ENCODE measurements around the gene NTRK3. TPM values are rescaled to one million over a fixed set of nuclear protein-coding genes. Genes with fewer than 3 reads are reported as not detected.

Gene NTRK3
- total and polyA plus RNA-seq, 3 donors from 2014 or later = 10.7 to 40.6 (median 24.6) TPM

DNA sequence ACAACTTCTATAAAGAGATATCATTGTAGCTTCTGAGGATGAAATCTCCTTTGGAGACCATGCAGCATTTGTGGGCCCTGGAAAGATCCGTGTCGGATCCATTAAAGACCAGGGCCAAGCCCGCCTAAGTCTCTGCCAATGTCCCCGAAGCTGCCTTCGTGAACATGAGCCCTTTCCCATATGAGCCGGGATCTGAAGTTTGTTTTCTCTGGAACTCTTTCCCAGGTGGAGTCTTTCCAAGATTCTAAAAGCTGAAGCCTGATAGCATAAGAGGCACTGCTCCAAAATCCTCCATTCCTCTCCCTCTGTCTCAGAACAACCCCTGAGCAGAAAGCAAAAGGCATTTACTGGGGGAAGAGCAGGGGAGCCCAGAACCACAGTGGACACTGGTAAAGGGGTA is 274.6 kb downstream of the NTRK3 start:
- TF ChIP-seq, protein P1, sequence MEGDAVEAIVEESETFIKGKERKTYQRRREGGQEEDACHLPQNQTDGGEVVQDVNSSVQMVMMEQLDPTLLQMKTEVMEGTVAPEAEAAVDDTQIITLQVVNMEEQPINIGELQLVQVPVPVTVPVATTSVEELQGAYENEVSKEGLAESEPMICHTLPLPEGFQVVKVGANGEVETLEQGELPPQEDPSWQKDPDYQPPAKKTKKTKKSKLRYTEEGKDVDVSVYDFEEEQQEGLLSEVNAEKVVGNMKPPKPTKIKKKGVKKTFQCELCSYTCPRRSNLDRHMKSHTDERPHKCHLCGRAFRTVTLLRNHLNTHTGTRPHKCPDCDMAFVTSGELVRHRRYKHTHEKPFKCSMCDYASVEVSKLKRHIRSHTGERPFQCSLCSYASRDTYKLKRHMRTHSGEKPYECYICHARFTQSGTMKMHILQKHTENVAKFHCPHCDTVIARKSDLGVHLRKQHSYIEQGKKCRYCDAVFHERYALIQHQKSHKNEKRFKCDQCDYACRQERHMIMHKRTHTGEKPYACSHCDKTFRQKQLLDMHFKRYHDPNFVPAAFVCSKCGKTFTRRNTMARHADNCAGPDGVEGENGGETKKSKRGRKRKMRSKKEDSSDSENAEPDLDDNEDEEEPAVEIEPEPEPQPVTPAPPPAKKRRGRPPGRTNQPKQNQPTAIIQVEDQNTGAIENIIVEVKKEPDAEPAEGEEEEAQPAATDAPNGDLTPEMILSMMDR (IDR thresholded peaks at IDR 0.05) = no peak
- no peak for TF ChIP-seq POLR2A (IDR thresholded peaks at IDR 0.05)
- peaks cover 5% of the 10 kb centered on the region for H3K4me1 ChIP-seq
- WGBS, 2 donors = 59 to 67% methylated on average over 6 of the region's 6 CpGs

GRCh38 chr15:87977907-87978306 is 278.6 kb downstream of the NTRK3 start:
- Histone ChIP-seq H3K4me3 (no peak overlapping the region), H3K9me3 (no peaks in the 10 kb centered on the region), H3K4me1 (peaks cover 5% of the 10 kb centered on the region), H3K27me3 (no peaks in the 10 kb centered on the region), H3K36me3 (ENCODE audit: low read depth, missing control alignments) (no peaks in the 10 kb centered on the region), H3K27ac (no peak overlapping the region)
- intact Hi-C loops (cut with DNase I; ENCODE audit: low total_unique reads) = no loop called here
- no peak for TF ChIP-seq POLR2A (IDR thresholded peaks at IDR 0.05)
- TF ChIP-seq, protein P1 (IDR thresholded peaks at IDR 0.05) = no peak
- 83 to 97% methylated on average over 2 to 3 of the region's 3 CpGs for WGBS, 2 donors
- no peak for DNase-seq

More for the DNA sequence above, 274.6 kb downstream of the NTRK3 start:
- Histone ChIP-seq H3K4me3 (no peak overlapping the region), H3K9me3 (no peaks in the 10 kb centered on the region), H3K27me3 (no peaks in the 10 kb centered on the region), H3K27ac (no peak overlapping the region), H3K36me3 (ENCODE audit: low read depth, missing control alignments) (no peaks in the 10 kb centered on the region)
- intact Hi-C loops (cut with DNase I; ENCODE audit: low total_unique reads) = no loop called here
- DNase-seq = peak; percentile 15

DNA sequence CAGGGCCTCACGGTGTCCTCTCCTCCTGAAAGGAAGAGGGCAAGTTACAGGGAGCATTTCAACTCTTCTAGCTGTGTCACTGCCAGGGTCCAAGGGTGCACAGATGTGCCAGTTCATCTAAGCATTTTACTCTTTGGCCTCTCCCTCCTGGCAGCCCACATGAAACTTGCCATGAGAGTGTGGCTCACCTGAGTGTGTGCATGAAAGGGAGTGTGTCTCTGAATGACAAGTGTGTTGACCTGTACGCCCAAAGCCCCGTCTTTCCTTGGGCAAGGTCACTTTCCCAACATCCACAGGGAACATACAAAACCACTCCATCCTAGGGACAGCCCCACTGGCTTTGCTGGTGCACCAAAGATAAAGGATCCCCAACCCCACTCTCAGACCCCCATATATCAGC is 280.0 kb downstream of the NTRK3 start:
- no peaks in the 10 kb centered on the region for H3K36me3 ChIP-seq (ENCODE audit: low read depth, missing control alignments)
- DNase-seq = no peak
- intact Hi-C loops (cut with DNase I; ENCODE audit: low total_unique reads) = no loop called here
- 90 to 100% methylated on average over 3 of the region's 3 CpGs for WGBS, 2 donors
- no peaks in the 10 kb centered on the region for H3K9me3 ChIP-seq
- no peaks in the 10 kb centered on the region for H3K4me1 ChIP-seq
- H3K27ac ChIP-seq = no peak overlapping the region
- no peak for TF ChIP-seq POLR2A (IDR thresholded peaks at IDR 0.05)
- TF ChIP-seq, protein P1 (IDR thresholded peaks at IDR 0.05) = no peak
- H3K27me3 ChIP-seq = no peaks in the 10 kb centered on the region
- no peak overlapping the region for H3K4me3 ChIP-seq

DNA sequence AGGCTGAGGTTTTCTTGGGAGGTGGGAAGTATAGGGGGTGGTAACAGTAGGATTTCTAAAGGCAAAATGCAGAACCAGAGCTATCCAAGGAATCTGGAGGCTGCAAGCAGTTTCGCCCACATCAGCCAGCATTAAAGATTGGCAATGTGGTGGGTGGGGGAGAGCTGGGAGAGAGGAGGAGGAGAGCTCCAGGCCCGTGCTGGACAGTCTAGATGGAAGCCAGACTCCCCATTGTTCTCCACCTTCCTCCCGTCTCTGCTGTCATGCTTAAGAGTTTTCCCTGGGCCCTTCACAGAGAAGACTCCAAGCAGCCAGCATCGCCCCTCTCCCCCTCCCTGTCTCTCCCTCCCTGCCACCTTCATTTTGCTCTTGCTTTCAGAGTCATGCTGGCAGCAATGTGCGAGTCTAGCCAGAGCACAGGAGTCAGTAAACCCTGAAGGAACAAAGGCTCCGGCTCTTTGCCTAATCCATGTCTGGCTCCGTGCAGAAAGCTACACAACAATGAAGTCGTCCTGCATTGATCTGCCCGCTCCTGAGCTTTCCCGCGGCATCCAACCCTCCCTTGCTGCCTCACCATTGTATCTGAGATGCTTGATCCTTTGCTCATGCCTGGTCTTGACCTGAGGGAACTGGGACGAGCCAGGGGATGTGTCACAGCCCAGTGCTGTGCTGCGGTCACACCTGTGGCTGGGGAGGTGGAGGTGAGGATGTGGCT is 282.9 kb downstream of the NTRK3 start:
- H3K36me3 ChIP-seq (ENCODE audit: low read depth, missing control alignments) = no peaks in the 10 kb centered on the region
- intact Hi-C loops (cut with DNase I; ENCODE audit: low total_unique reads) = no loop called here
- WGBS, 2 donors = 80 to 82% methylated on average over 12 to 13 of the region's 13 CpGs
- no peak for DNase-seq
- H3K27me3 ChIP-seq = no peaks in the 10 kb centered on the region
- no peaks in the 10 kb centered on the region for H3K4me1 ChIP-seq
- H3K9me3 ChIP-seq = no peaks in the 10 kb centered on the region
- H3K4me3 ChIP-seq = no peak overlapping the region
- TF ChIP-seq, protein P1 (IDR thresholded peaks at IDR 0.05) = no peak
- no peak for TF ChIP-seq POLR2A (IDR thresholded peaks at IDR 0.05)
- H3K27ac ChIP-seq = no peak overlapping the region

GRCh38 chr15:87971076-87971475 is 285.5 kb downstream of the NTRK3 start:
- intact Hi-C loops (cut with DNase I; ENCODE audit: low total_unique reads) = no loop called here

More at GRCh38 chr15:87971076-87971475, 285.5 kb downstream of the NTRK3 start:
- Histone ChIP-seq H3K9me3 (no peaks in the 10 kb centered on the region), H3K27me3 (no peaks in the 10 kb centered on the region), H3K4me1 (no peaks in the 10 kb centered on the region), H3K4me3 (no peak overlapping the region), H3K27ac (no peak overlapping the region), H3K36me3 (ENCODE audit: low read depth, missing control alignments) (no peaks in the 10 kb centered on the region)
- TF ChIP-seq, protein P1 (IDR thresholded peaks at IDR 0.05) = no peak
- no peak for TF ChIP-seq POLR2A (IDR thresholded peaks at IDR 0.05)
- 90 to 93% methylated on average over 3 of the region's 3 CpGs for WGBS, 2 donors
- DNase-seq = no peak

Measured in testis (tissue), 3 donors.